GM19099 (cell line): ENCODE measurements around the gene OR51F2.

ENCODE experiments used
- POLR2A ChIP-seq: IDR thresholded peaks from 3 replicates; pipeline ENCODE4 v1.6.1; 2011; ENCODE audit warnings: low read depth; ENCODE audit not compliant: insufficient read length; ENCODE audit errors: extremely low read depth

The OR51F2 gene

GRCh38 chr11:4862447-4863236, 41.5 kb downstream of the OR51F2 start:
- TF ChIP-seq POLR2A = no peak

- TF ChIP-seq POLR2A = no peak
These were observed 42.8 kb downstream of the OR51F2 start for GRCh38 chr11:4863876-4864275.

GRCh38 chr11:4865855-4866254, 44.7 kb downstream of the OR51F2 start:
- TF ChIP-seq POLR2A = no peak
